Kidney epithelial cell (primary cell): ENCODE data around the gene APOO. TPM values are rescaled to one million over a fixed set of nuclear protein-coding genes. Genes with fewer than 3 reads are reported as not detected.

Source experiments
- DNase-seq: peaks from one replicate; pipeline ENCODE4 v3.0.0-alpha.2; 2010; ENCODE audit warnings: low read depth
- H3K27me3 ChIP-seq: 2 replicates; pipeline ENCODE4 v1.6.0; 2011; ENCODE audit warnings: low read length; ENCODE audit not compliant: control insufficient read depth, insufficient read depth
- H3K36me3 ChIP-seq: 2 replicates; pipeline ENCODE4 v1.5.1; 2011; ENCODE audit warnings: low read length; ENCODE audit not compliant: control insufficient read depth, insufficient read depth
- H3K4me3 ChIP-seq: 2 replicates; pipeline ENCODE4 v1.5.1; 2011; ENCODE audit warnings: low read depth, mild to moderate bottlenecking, control low read depth, low read length
- CTCF ChIP-seq: IDR thresholded peaks from 2 replicates; pipeline ENCODE4 v1.5.1; 2011; ENCODE audit warnings: mild to moderate bottlenecking, moderate library complexity, low read length, control low read depth, inconsistent platforms; ENCODE audit not compliant: insufficient read depth, poor library complexity, severe bottlenecking
- total RNA-seq: library from RNA; depleted of rRNA; stranded (reverse); fragments of >200 nt; gene quantifications from 2 replicates; pipeline ENCODE4 v1.2.3, GENCODE V29; 2015

APOO gene
- 14.0 and 17.3 TPM in 2 replicates for total RNA-seq

- peak; percentile 55 for DNase-seq
- TF ChIP-seq CTCF, result peak; percentile 66
- Histone ChIP-seq H3K36me3 (no peaks in the 10 kb centered on the region), H3K27me3 (no peaks in the 10 kb centered on the region), H3K4me3 (peak within 1 kb of the TSS; percentile 66)
Observed at GRCh38 chrX:23907498-23908218, at the start of gene APOO, which contains the start of gene CXorf58. TSS of gene APOO (minus strand) at chrX:23907938. CDS start at chrX:23907702, 236 bp downstream. TSS of gene CXorf58 (plus strand) at chrX:23908006. CDS start at chrX:23910303, 2,297 bp downstream.

GRCh38 chrX:23954396-23954795 is 46.7 kb upstream of the APOO start:
- Histone ChIP-seq H3K4me3 (no peak overlapping the region), H3K36me3 (no peaks in the 10 kb centered on the region), H3K27me3 (no peaks in the 10 kb centered on the region)
- DNase-seq, result no peak
- no peak for TF ChIP-seq CTCF

GRCh38 chrX:23953908-23954269 is 46.2 kb upstream of the APOO start:
- no peak for TF ChIP-seq CTCF
- Histone ChIP-seq H3K36me3 (no peaks in the 10 kb centered on the region), H3K27me3 (no peaks in the 10 kb centered on the region), H3K4me3 (no peak overlapping the region)
- DNase-seq, result no peak

GRCh38 chrX:23952984-23953907 is 45.5 kb upstream of the APOO start:
- TF ChIP-seq CTCF, result no peak
- DNase-seq, result no peak
- Histone ChIP-seq H3K27me3 (no peaks in the 10 kb centered on the region), H3K4me3 (no peak overlapping the region), H3K36me3 (no peaks in the 10 kb centered on the region)

GRCh38 chrX:23952391-23952790 is 44.7 kb upstream of the APOO start:
- no peak for DNase-seq
- Histone ChIP-seq H3K27me3 (no peaks in the 10 kb centered on the region), H3K36me3 (no peaks in the 10 kb centered on the region), H3K4me3 (no peak overlapping the region)
- TF ChIP-seq CTCF, result no peak
